ENCODE measurements around the gene TMEM154. TPM values are rescaled to one million over a fixed set of nuclear protein-coding genes. Genes with fewer than 3 reads are reported as not detected.

Gene TMEM154
- total RNA-seq, 1 donor from 2014 or later: 19.6 TPM

GRCh38 chr4:152704788-152705187, 25.0 kb upstream of the TMEM154 start:
- ATAC-seq (no peak), DNase-seq (no peak)

GRCh38 chr4:152700151-152700550, 20.4 kb upstream of the TMEM154 start:
- Histone ChIP-seq H3K4me1 (no peaks in the 10 kb centered on the region), H3K36me3 (no peaks in the 10 kb centered on the region), H3K9me3 (no peaks in the 10 kb centered on the region), H3K27ac (no peak overlapping the region), H3K4me3 (no peak overlapping the region), H3K27me3 (ENCODE audit: low read depth) (peaks cover 4% of the 10 kb centered on the region)
- TF ChIP-seq CTCF (IDR thresholded peaks at IDR 0.05): no peak
- DNase-seq: no peak
- intact Hi-C loops (cut with DNase I): no loop called here
- ATAC-seq: no peak

More at GRCh38 chr4:152704788-152705187, 25.0 kb upstream of the TMEM154 start:
- no peak for TF ChIP-seq CTCF (IDR thresholded peaks at IDR 0.05)
- no peak overlapping the region for H3K4me3 ChIP-seq
- no peak overlapping the region for H3K27ac ChIP-seq
- no peaks in the 10 kb centered on the region for H3K9me3 ChIP-seq
- peaks cover under 1% of the 10 kb centered on the region for H3K27me3 ChIP-seq (ENCODE audit: low read depth)
- intact Hi-C loops (cut with DNase I): no loop called here
- no peaks in the 10 kb centered on the region for H3K36me3 ChIP-seq
- no peaks in the 10 kb centered on the region for H3K4me1 ChIP-seq

GRCh38 chr4:152699313-152699712, 19.5 kb upstream of the TMEM154 start:
- intact Hi-C loops (cut with DNase I): no loop called here
- no peaks in the 10 kb centered on the region for H3K36me3 ChIP-seq
- TF ChIP-seq CTCF (IDR thresholded peaks at IDR 0.05): no peak

GRCh38 chr4:152698089-152698499, 18.3 kb upstream of the TMEM154 start:
- no peaks in the 10 kb centered on the region for H3K36me3 ChIP-seq
- H3K9me3 ChIP-seq: no peaks in the 10 kb centered on the region
- H3K27ac ChIP-seq: no peak overlapping the region
- peaks cover 4% of the 10 kb centered on the region for H3K27me3 ChIP-seq (ENCODE audit: low read depth)
- TF ChIP-seq CTCF (IDR thresholded peaks at IDR 0.05): no peak
- no peaks in the 10 kb centered on the region for H3K4me1 ChIP-seq
- intact Hi-C loops (cut with DNase I): no loop called here
- ATAC-seq (no peak), DNase-seq (no peak)
- no peak overlapping the region for H3K4me3 ChIP-seq

More at GRCh38 chr4:152699313-152699712, 19.5 kb upstream of the TMEM154 start:
- H3K27me3 ChIP-seq (ENCODE audit: low read depth): peaks cover 4% of the 10 kb centered on the region
- DNase-seq (no peak), ATAC-seq (no peak)
- H3K9me3 ChIP-seq: no peaks in the 10 kb centered on the region
- H3K27ac ChIP-seq: no peak overlapping the region
- H3K4me1 ChIP-seq: no peaks in the 10 kb centered on the region
- H3K4me3 ChIP-seq: no peak overlapping the region

- no peaks in the 10 kb centered on the region for H3K36me3 ChIP-seq
- peaks cover 4% of the 10 kb centered on the region for H3K27me3 ChIP-seq (ENCODE audit: low read depth)
- DNase-seq (no peak), ATAC-seq (no peak)
- H3K27ac ChIP-seq: no peak overlapping the region
- intact Hi-C loops (cut with DNase I): no loop called here
- no peak for TF ChIP-seq CTCF (IDR thresholded peaks at IDR 0.05)
- H3K4me1 ChIP-seq: no peaks in the 10 kb centered on the region
- H3K4me3 ChIP-seq: no peak overlapping the region
- no peaks in the 10 kb centered on the region for H3K9me3 ChIP-seq
These were observed 17.7 kb upstream of the TMEM154 start for GRCh38 chr4:152697284-152698088.
